Gastrocnemius medialis (tissue), 4 donors: Measurements from ENCODE around the gene PCDHGA10. TPM values are rescaled to one million over a fixed set of nuclear protein-coding genes. Genes with fewer than 3 reads are reported as not detected.

Experiments
- ATAC-seq, 2 donors: fragments of 150-250 bp; one replicate each; pipeline ENCODE4 v1.9.1; 2016
- DNase-seq, 2 donors: peaks; one replicate each; pipeline ENCODE4 v3.0.0-alpha.2; 2019
- H3K27ac ChIP-seq, 4 donors: fragments of 200-600 bp; sonication (generic); 1 replicate in 1 of 4; 2 replicates in 3 of 4; pipeline ENCODE4 v1.5.1; 2016 to 2018; ENCODE audit warnings: mild to moderate bottlenecking in 2 of 4, moderate library complexity in 1 of 4
- H3K27me3 ChIP-seq, 3 donors: fragments of 200-600 bp; sonication (generic) in 2 of 3; 1 replicate in 1 of 3; 2 replicates in 2 of 3; pipeline versions ENCODE4 v1.5.1 to v1.6.0; 2016 to 2019; ENCODE audit warnings: mild to moderate bottlenecking in 1 of 3, moderate library complexity in 1 of 3
- H3K36me3 ChIP-seq, 2 donors: fragments of 200-600 bp; sonication (generic) in 1 of 2; one replicate each; pipeline ENCODE4 v1.5.1; 2017 to 2018
- H3K4me1 ChIP-seq, 2 donors: fragments of 200-600 bp; sonication (generic) in 1 of 2; one replicate each; pipeline ENCODE4 v1.5.1; 2016 to 2017; ENCODE audit warnings: mild to moderate bottlenecking in 2 of 2
- H3K4me3 ChIP-seq, 4 donors: fragments of 200-600 bp; sonication (generic) in 3 of 4; 1 replicate in 1 of 4; 2 replicates in 3 of 4; pipeline ENCODE4 v1.5.1; 2016 to 2019; ENCODE audit warnings: mild to moderate bottlenecking in 2 of 4
- H3K9me3 ChIP-seq, 3 donors: fragments of 200-600 bp; sonication (generic) in 2 of 3; 1 replicate in 1 of 3; 2 replicates in 2 of 3; pipeline ENCODE4 v1.5.1; 2016 to 2019
- POLR2A ChIP-seq, 2 donors: fragments of 450-650 bp; IDR thresholded peaks; one replicate each; pipeline ENCODE4 v1.6.1; 2017; ENCODE audit warnings: antibody characterized with exemption in 2 of 2, mild to moderate bottlenecking in 2 of 2, moderate library complexity in 2 of 2
- in situ Hi-C, 4 donors: fragments of 200-750 bp; cut with MboI; loops; one replicate each; pipeline versions ENCODE4 v1.15.0 to v1.8.0; 2017; ENCODE audit warnings: low sequenced_read_pairs in 4 of 4
- intact Hi-C: fragments of 100-400 bp; cut with DNase I; formaldehyde crosslinking; loops from one replicate; pipeline ENCODE4 v1.15.1; 2023; ENCODE audit warnings: low total_unique reads
- total RNA-seq, 4 donors: library from RNA; depleted of rRNA; stranded (reverse); fragments of >200 nt; gene quantifications; one replicate each; pipeline versions ENCODE4 v1.1.0 to v1.2.3, GENCODE V29; 2016
- TF ChIP-seq, protein P1 (sequence below), 5 experiments: fragments of 450-650 bp in 3 of 5; fragments of 200-600 bp in 2 of 5; sonication (generic) in 2 of 5; IDR thresholded peaks in 4 of 5; conservative IDR thresholded peaks in 1 of 5; 1 replicate in 4 of 5; 2 replicates in 1 of 5; pipeline ENCODE4 v1.5.1; 2016 to 2019; ENCODE audit warnings: antibody characterized with exemption in 5 of 5, mild to moderate bottlenecking in 3 of 5, moderate library complexity in 3 of 5

The PCDHGA10 gene
- total RNA-seq, 4 donors from 2014 or later: 0.80 to 2.4 (median 1.2) TPM

DNA sequence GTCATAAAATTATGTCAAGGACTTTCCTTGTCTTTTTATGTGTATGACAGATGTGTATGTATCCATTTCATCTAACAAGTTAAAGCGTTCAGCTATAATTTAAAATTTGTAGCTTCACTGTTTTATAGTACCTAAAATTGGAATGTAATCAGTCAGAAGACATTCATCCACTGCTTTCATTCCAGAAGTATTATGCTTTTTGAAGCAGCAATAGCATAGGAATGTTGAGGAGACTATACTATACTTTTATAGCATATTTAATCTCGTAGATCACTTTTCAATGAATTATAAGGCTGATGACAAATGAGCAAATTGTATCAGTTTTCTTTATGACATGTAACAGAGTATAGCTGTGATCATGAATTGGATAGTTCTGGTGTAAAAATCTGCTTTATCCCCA is 24.4 kb downstream of the PCDHGA10 start:
- H3K27me3 ChIP-seq: no peaks in the 10 kb centered on the region
- DNase-seq: no peak
- intact Hi-C loops: no loop called here
- in situ Hi-C loops: no loop called here
- no peaks in the 10 kb centered on the region for H3K4me1 ChIP-seq
- no peaks in the 10 kb centered on the region for H3K9me3 ChIP-seq
- H3K36me3 ChIP-seq: no peaks in the 10 kb centered on the region
- no peak for TF ChIP-seq POLR2A (IDR thresholded peaks at IDR 0.05)
- TF ChIP-seq, protein P1, sequence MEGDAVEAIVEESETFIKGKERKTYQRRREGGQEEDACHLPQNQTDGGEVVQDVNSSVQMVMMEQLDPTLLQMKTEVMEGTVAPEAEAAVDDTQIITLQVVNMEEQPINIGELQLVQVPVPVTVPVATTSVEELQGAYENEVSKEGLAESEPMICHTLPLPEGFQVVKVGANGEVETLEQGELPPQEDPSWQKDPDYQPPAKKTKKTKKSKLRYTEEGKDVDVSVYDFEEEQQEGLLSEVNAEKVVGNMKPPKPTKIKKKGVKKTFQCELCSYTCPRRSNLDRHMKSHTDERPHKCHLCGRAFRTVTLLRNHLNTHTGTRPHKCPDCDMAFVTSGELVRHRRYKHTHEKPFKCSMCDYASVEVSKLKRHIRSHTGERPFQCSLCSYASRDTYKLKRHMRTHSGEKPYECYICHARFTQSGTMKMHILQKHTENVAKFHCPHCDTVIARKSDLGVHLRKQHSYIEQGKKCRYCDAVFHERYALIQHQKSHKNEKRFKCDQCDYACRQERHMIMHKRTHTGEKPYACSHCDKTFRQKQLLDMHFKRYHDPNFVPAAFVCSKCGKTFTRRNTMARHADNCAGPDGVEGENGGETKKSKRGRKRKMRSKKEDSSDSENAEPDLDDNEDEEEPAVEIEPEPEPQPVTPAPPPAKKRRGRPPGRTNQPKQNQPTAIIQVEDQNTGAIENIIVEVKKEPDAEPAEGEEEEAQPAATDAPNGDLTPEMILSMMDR (IDR thresholded peaks at IDR 0.05 in 4 of 5, conservative IDR thresholded peaks at IDR 0.05 in 1 of 5): no peak
- no peak for ATAC-seq
- H3K4me3 ChIP-seq: no peak overlapping the region
- no peak overlapping the region for H3K27ac ChIP-seq

DNA sequence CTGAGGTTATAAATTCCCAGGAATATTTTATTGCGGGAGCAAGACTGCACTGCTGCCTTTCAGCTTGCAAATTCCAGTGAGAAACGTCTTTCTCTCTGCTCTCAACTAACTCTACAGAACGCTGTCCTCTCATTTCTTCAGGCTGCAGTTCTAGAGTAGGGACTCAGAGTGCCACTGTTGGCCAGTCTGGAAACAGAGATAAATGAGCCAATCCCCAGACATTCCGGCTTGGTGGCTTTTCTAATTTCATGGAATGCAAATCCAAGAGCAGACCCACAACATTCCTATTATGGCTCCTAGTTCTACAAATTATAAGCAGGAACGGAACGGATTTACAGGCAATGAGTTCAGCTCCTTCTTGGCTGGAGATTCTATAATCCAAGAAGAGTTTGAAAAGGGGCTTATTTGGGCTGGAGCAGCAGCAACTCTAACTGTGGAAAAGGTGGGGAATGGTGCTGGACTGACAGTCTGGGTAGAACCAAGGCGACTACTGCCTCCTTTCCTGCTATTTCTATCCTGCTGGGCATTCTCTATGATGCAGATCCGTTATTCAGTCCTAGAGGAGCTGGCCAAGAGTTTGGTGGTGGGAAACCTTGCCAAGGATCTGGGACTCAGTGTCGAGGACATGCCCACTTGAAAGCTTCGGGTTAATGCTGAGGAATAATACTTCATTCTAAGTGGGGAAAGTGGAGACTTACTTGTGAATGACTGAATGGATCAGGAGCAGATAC is 26.8 kb downstream of the PCDHGA10 start:
- no peak for ATAC-seq
- intact Hi-C loops: no loop called here

DNA sequence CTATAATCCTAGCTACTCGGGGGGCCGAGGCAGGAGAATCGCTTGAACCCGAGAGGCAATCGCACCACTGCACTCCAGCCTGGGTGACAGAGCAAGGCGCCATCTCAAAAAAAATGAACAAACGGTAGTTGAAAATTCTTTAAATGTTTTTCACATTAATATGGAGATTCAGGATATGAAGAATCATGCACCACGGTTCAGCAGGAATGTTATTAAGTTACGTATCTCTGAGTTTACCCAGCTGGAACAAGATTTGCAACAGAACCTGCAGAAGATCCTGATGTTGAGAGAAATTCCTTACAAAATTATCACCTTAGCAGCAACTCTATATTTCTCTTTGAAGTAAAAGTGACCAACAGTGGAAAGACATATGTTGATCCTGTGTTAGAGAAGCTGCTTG is 27.6 kb downstream of the PCDHGA10 start:
- H3K9me3 ChIP-seq: no peaks in the 10 kb centered on the region
- in situ Hi-C loops (no loop called here), intact Hi-C loops (no loop called here)

More for the DNA sequence above, 26.8 kb downstream of the PCDHGA10 start:
- Histone ChIP-seq H3K4me1 (no peaks in the 10 kb centered on the region), H3K9me3 (no peaks in the 10 kb centered on the region), H3K27ac (no peak overlapping the region), H3K4me3 (no peak overlapping the region), H3K27me3 (no peaks in the 10 kb centered on the region), H3K36me3 (no peaks in the 10 kb centered on the region)
- in situ Hi-C loops: no loop called here
- no peak for DNase-seq
- TF ChIP-seq POLR2A (IDR thresholded peaks at IDR 0.05): no peak
- TF ChIP-seq, protein P1 (IDR thresholded peaks at IDR 0.05 in 4 of 5, conservative IDR thresholded peaks at IDR 0.05 in 1 of 5): no peak

DNA sequence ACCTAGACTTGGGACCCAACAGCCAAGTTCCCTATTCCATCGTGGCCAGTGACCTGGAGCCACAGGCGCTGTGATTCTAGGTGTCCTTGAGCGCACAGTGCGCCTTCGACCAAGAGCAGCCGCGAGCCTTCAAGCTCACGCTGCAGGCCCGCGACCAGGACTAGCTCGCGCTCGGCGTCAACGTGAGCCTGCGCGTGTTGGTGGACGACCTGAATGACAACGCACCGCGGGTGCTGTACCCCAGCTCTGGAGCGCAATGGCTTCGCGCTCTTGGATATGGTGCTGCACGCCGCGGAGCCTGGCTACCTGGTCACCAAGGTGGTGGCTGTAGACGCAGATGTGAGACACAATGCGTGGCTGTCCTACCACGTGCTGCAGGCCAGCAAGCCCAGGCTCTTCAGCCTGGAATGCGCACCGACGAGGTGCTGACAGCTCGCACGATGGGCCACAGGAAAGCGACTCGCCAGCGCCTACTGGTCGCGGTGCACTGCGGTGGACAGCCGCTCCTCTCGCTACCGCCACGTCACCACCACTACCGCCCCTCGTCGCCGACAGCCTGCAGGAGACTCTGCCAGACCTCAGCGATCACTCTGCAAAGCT is 28.9 kb downstream of the PCDHGA10 start:
- DNase-seq (no peak), ATAC-seq (no peak)
- H3K36me3 ChIP-seq: no peaks in the 10 kb centered on the region
- in situ Hi-C loops (no loop called here), intact Hi-C loops (no loop called here)
- H3K4me3 ChIP-seq: no peak overlapping the region
- H3K27ac ChIP-seq: no peak overlapping the region
- TF ChIP-seq, protein P1 (IDR thresholded peaks at IDR 0.05 in 4 of 5, conservative IDR thresholded peaks at IDR 0.05 in 1 of 5): no peak
- no peak for TF ChIP-seq POLR2A (IDR thresholded peaks at IDR 0.05)
- H3K4me1 ChIP-seq: peaks cover 0 to 4% of the 10 kb centered on the region in 2 donors
- H3K9me3 ChIP-seq: no peaks in the 10 kb centered on the region
- H3K27me3 ChIP-seq: no peaks in the 10 kb centered on the region

More for the DNA sequence above, 27.6 kb downstream of the PCDHGA10 start:
- H3K27ac ChIP-seq: no peak overlapping the region
- DNase-seq (no peak), ATAC-seq (no peak)
- H3K4me1 ChIP-seq: no peaks in the 10 kb centered on the region
- H3K27me3 ChIP-seq: no peaks in the 10 kb centered on the region
- no peak overlapping the region for H3K4me3 ChIP-seq
- no peaks in the 10 kb centered on the region for H3K36me3 ChIP-seq
- TF ChIP-seq, protein P1 (IDR thresholded peaks at IDR 0.05 in 4 of 5, conservative IDR thresholded peaks at IDR 0.05 in 1 of 5): no peak
- no peak for TF ChIP-seq POLR2A (IDR thresholded peaks at IDR 0.05)
